ENCODE measurements around the gene BTBD2.

The BTBD2 gene

GRCh38 chr19:2041683-2042484 is 26.4 kb upstream of the BTBD2 start:
- peak; percentile 98 for DNase-seq (ENCODE audit: low read depth)
- H3K4me3 ChIP-seq (ENCODE audit: low read length) = no peak overlapping the region
- no peak for TF ChIP-seq CTCF (IDR thresholded peaks at IDR 0.05; ENCODE audit: insufficient read depth, low read depth, low read length, missing control alignments)

DNA sequence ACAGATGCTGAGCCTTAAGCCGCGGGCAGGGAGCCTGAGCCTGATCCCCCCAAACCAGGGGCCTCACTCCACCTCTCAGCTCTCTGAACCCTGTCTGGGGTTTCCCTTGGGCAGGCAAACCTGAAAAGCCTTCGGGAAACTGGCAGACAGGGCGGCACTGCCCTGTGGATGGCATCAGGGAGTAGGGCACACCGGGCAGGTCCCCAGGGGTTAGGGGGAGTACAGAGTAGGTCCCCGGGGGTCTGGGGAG is 25.8 kb upstream of the BTBD2 start:
- no peak for DNase-seq (ENCODE audit: low read depth)
- no peak overlapping the region for H3K4me3 ChIP-seq (ENCODE audit: low read length)
- no peak for TF ChIP-seq CTCF (IDR thresholded peaks at IDR 0.05; ENCODE audit: insufficient read depth, low read depth, low read length, missing control alignments)

GRCh38 chr19:2040647-2041432 is 25.3 kb upstream of the BTBD2 start:
- DNase-seq (ENCODE audit: low read depth) = no peak
- H3K4me3 ChIP-seq (ENCODE audit: low read length) = no peak overlapping the region
- no peak for TF ChIP-seq CTCF (IDR thresholded peaks at IDR 0.05; ENCODE audit: insufficient read depth, low read depth, low read length, missing control alignments)

DNA sequence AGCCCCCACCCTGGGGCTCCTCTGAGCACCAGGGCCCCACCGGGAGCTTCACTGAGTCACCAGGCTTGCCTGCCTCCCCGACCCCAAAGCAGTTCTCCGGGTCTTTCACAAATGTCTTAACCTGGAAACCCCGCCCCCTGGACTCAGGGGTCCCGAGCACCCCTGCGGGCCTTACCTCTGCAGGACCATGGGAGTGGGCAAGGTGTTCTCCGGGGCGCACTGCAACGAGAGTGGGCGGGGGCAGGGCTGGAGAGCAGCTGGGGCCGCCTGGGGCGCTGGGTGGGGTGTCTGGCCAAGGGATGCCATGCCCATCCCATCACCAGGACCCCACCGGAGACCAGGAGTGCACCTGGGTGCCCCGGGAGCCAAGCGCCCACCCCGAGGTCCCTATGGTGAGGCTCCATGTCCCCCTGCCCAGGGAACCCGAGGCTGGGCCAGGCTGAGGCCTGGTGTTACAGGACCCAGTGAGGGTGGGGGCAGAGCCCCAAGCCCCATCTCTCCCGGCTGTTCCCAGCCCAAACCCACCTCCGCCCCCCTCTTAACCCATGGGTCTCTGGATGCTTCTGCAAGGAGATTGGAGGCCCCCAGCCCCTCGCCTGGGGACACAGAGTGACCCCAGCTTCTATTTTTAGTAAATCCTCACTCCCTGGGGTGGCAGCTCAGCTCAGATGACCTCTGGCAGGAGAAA is 24.6 kb upstream of the BTBD2 start:
- no peak overlapping the region for H3K4me3 ChIP-seq (ENCODE audit: low read length)
- TF ChIP-seq CTCF (IDR thresholded peaks at IDR 0.05; ENCODE audit: insufficient read depth, low read depth, low read length, missing control alignments) = no peak
- DNase-seq (ENCODE audit: low read depth) = no peak

DNA sequence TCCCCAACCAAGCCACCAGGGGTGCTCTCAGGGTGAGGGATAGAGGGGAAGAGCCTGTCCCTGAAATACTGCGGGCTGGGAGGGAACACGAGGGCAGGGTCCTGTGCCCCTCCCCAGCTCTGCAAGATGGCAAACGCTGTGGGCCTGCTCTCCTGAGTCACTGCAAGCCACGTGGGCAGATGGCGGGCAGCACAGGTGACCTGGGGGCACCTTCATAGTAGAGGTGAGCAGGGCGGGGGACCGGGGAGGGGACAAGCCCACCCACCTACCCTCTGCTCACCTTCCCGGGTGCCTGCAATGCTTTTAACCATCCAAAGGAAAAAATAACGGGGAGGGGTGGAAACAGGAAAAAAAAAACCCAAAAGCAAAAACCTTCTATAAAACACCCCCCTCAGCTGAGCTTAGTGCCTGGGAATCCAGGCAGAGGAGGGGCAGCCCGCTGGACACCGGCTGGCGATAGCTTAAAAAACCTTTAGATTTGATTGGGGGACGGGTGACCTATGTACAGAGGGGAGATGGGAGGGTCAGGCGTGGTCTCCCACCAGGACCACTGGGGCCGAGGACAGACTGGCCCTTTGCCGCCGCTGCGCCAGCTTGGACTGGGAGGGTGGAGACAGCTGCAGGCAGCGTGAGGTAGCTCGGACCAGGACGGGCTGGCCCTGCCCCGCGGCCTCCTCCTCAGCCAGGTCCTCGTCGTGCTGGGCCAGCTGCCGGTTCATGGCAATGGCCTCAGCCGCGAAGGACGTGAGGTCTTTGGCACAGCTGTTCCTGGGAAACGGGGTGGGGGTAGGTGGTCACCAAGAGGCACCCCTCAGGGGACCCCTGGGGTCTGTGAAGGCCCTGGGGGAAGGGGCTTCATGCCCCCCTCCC is 23.8 kb upstream of the BTBD2 start:
- no peak overlapping the region for H3K4me3 ChIP-seq (ENCODE audit: low read length)
- no peak for DNase-seq (ENCODE audit: low read depth)
- TF ChIP-seq CTCF (IDR thresholded peaks at IDR 0.05; ENCODE audit: insufficient read depth, low read depth, low read length, missing control alignments) = peak; percentile 4

GRCh38 chr19:2038284-2039088 is 23.0 kb upstream of the BTBD2 start:
- no peak overlapping the region for H3K4me3 ChIP-seq (ENCODE audit: low read length)
- no peak for DNase-seq (ENCODE audit: low read depth)
- TF ChIP-seq CTCF (IDR thresholded peaks at IDR 0.05; ENCODE audit: insufficient read depth, low read depth, low read length, missing control alignments) = no peak

All from epithelial cell of esophagus (primary cell).